Tibial nerve (tissue), 4 donors: ENCODE data around the gene TMEM9B. TPM values are rescaled to one million over a fixed set of nuclear protein-coding genes. Genes with fewer than 3 reads are reported as not detected.
A peak's percentile ranks its signal among the peaks of the same experiment; 100 is the strongest.

Experiments used
- DNase-seq, 2 donors: peaks; one replicate each; pipeline ENCODE4 v3.0.0-alpha.2; 2019; ENCODE audit warnings: low spot score in 2 of 2
- H3K27ac ChIP-seq, 4 donors: fragments of 200-600 bp; sonication (generic) in 3 of 4; one replicate each; pipeline ENCODE4 v1.5.1; 2017 to 2019; ENCODE audit warnings: mild to moderate bottlenecking in 1 of 4
- H3K27me3 ChIP-seq, 2 donors: fragments of 200-600 bp; sonication (generic) in 1 of 2; one replicate each; pipeline versions ENCODE4 v1.5.1 to v1.6.0; 2017 to 2019
- H3K36me3 ChIP-seq, 3 donors: fragments of 200-600 bp; sonication (generic); one replicate each; pipeline ENCODE4 v1.5.1; 2018 to 2019
- H3K4me1 ChIP-seq, 4 donors: fragments of 200-600 bp; sonication (generic) in 3 of 4; one replicate each; pipeline ENCODE4 v1.5.1; 2017 to 2019
- H3K4me3 ChIP-seq, 4 donors: fragments of 200-600 bp; sonication (generic) in 3 of 4; one replicate each; pipeline ENCODE4 v1.5.1; 2017 to 2019; ENCODE audit warnings: mild to moderate bottlenecking in 1 of 4, moderate library complexity in 1 of 4
- H3K9me3 ChIP-seq, 4 donors: fragments of 200-600 bp; sonication (generic) in 3 of 4; one replicate each; pipeline ENCODE4 v1.5.1; 2017 to 2019
- CTCF ChIP-seq, 5 experiments: fragments of 200-600 bp in 3 of 5; fragments of 450-650 bp in 2 of 5; sonication (generic) in 3 of 5; IDR thresholded peaks; one replicate each; pipeline ENCODE4 v1.5.1; 2016 to 2019; ENCODE audit warnings: antibody characterized with exemption in 5 of 5, mild to moderate bottlenecking in 3 of 5, moderate library complexity in 2 of 5
- EP300 ChIP-seq, 2 donors: sonication (generic); formaldehyde crosslinking; IDR thresholded peaks; one replicate each; pipeline ENCODE4 v1.6.1; 2017; ENCODE audit warnings: antibody characterized with exemption in 2 of 2, mild to moderate bottlenecking in 1 of 2
- POLR2A ChIP-seq, 2 donors: fragments of 450-650 bp; IDR thresholded peaks; one replicate each; pipeline ENCODE4 v1.6.1; 2017; ENCODE audit warnings: antibody characterized with exemption in 2 of 2, mild to moderate bottlenecking in 2 of 2, moderate library complexity in 2 of 2
- WGBS, 2 donors: methylation state at CpG; one replicate each; pipeline ENCODE4 v1.1.5; 2018; 5-methylcytosine and 5-hydroxymethylcytosine counted together
- total RNA-seq, 4 donors: library from RNA; depleted of rRNA; stranded (reverse); fragments of >200 nt; gene quantifications; one replicate each; pipeline ENCODE4 v1.1.0, GENCODE V29; 2016

Gene TMEM9B
- total RNA-seq, 4 donors from 2014 or later: 48.0 to 57.0 (median 50.1) TPM

DNA sequence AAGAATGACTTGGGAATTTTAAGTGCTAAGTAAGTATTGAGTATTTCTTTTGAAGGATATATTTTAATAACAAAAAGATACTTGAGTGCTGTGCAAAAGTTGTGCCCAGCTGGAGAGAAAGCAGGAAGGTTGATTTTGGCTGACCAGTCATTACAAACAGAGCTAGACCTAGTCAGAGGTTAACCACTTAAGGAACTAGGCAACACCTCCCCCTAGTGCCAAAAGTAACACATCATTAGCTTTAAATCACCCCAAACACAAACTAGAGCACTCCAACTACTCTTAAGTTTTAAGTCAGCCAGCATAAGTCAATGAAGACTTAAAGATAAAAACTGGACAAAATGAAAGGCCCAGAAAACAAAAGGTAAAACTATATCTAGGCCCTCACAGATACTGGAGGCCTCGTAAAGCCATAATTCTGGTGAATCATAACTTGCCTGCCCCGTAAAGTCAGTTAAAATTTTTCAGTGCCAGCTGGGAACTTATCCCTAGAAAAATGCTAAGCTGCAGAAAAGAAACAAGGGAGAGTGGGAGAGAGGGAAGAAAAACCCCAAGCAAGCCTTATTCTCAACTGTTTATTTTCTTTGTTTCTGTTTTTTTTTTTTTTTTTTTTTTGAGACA lies 4.6 kb downstream of the TMEM9B start:
- peak in 1 of 2 donors; percentile 59 for DNase-seq
- no peak overlapping the region for H3K4me3 ChIP-seq
- 13 to 36% methylated on average over 2 of the region's 2 CpGs for WGBS, 2 donors

DNA sequence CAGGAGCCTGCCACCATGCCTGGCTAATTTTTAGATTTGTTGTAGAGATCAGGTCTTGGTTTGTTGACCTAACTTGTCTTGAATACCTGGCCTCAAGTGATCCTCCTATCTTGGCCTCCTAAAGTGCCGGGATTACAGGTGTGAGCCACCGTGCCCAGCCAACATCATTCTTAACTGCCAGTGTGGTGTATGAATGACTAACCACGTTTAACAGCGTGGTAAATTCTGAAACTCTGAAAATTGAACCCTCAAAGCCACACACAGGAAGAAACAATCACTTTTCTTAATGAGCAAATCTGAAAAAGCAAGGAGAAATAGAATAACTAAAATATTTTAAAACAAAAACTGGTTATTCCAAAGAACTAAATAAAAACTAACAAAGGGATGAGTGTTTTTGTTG lies 7.4 kb downstream of the TMEM9B start:
- Histone ChIP-seq H3K36me3 (peaks cover 0 to 50% (median 7%) of the 10 kb centered on the region in 3 donors), H3K27me3 (no peaks in the 10 kb centered on the region), H3K4me1 (peaks cover 0 to 30% (median 8%) of the 10 kb centered on the region in 4 donors), H3K27ac (no peak overlapping the region), H3K4me3 (no peak overlapping the region), H3K9me3 (no peaks in the 10 kb centered on the region)
- no peak for DNase-seq
- 80 to 94% methylated on average over 4 of the region's 4 CpGs for WGBS, 2 donors
- TF ChIP-seq POLR2A (IDR thresholded peaks at IDR 0.05): no peak
- TF ChIP-seq CTCF (IDR thresholded peaks at IDR 0.05): no peak

More for the DNA sequence above, 4.6 kb downstream of the TMEM9B start:
- H3K27ac ChIP-seq: peak overlapping the region in 2 of 4 donors; percentile 38 to 40
- no peaks in the 10 kb centered on the region for H3K27me3 ChIP-seq
- H3K4me1 ChIP-seq: peaks cover 0 to 48% (median 18%) of the 10 kb centered on the region in 4 donors
- no peaks in the 10 kb centered on the region for H3K9me3 ChIP-seq
- TF ChIP-seq CTCF (IDR thresholded peaks at IDR 0.05) (peak; percentile 21 to 70 (median 57)), POLR2A (IDR thresholded peaks at IDR 0.05) (no peak), EP300 (IDR thresholded peaks at IDR 0.05) (no peak)
- H3K36me3 ChIP-seq: peaks cover 0 to 23% (median 0%) of the 10 kb centered on the region in 3 donors

GRCh38 chr11:8948886-8949285 lies 15.4 kb downstream of the TMEM9B start:
- H3K9me3 ChIP-seq: no peaks in the 10 kb centered on the region
- 80 to 84% methylated on average over 3 of the region's 3 CpGs for WGBS, 2 donors
- peaks cover 0 to 64% (median 7%) of the 10 kb centered on the region in 3 donors for H3K36me3 ChIP-seq
- no peak overlapping the region for H3K4me3 ChIP-seq
- no peaks in the 10 kb centered on the region for H3K27me3 ChIP-seq
- no peak for TF ChIP-seq POLR2A (IDR thresholded peaks at IDR 0.05)
- TF ChIP-seq EP300 (IDR thresholded peaks at IDR 0.05): no peak
- no peak for TF ChIP-seq CTCF (IDR thresholded peaks at IDR 0.05)
- DNase-seq: no peak
- H3K27ac ChIP-seq: no peak overlapping the region
- no peaks in the 10 kb centered on the region for H3K4me1 ChIP-seq

- DNase-seq: no peak
- no peak overlapping the region for H3K27ac ChIP-seq
- no peaks in the 10 kb centered on the region for H3K27me3 ChIP-seq
- peaks cover 0 to 49% (median 2%) of the 10 kb centered on the region in 3 donors for H3K36me3 ChIP-seq
- 84 to 90% methylated on average over 4 of the region's 4 CpGs for WGBS, 2 donors
- no peaks in the 10 kb centered on the region for H3K9me3 ChIP-seq
- H3K4me1 ChIP-seq: no peaks in the 10 kb centered on the region
- TF ChIP-seq CTCF (IDR thresholded peaks at IDR 0.05) (no peak), POLR2A (IDR thresholded peaks at IDR 0.05) (no peak), EP300 (IDR thresholded peaks at IDR 0.05) (no peak)
- H3K4me3 ChIP-seq: no peak overlapping the region
Observed at GRCh38 chr11:8947230-8947943, 16.9 kb downstream of the TMEM9B start.

DNA sequence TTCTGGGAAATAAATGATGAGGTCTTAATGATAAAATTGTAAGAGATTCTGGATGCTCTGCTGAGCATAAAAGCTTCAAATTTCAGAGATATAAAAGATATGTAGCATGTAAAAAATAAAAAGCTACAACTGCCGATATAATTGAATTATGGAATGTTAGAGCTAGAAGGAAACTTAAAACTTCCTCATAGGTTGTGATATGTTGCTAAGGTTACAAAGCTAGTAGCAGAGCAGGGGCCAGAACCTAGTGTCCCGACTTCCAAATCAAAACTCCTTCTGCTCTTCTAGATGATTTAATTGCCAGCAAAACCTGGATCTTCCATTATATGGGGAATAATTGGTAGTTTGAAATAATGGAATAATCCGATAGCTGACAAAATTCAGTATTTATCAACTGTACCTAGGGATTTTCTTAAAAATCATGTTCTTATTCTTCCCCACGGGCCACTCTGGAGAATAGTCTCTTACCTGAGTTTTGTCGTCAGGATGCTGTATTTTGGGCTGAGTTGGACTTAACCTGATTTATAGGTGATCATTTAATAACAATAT lies 21.6 kb downstream of the TMEM9B start, which contains the start of gene ASCL3:
ASCL3 (minus strand) TSS at position 499 of the 549 bp plus-strand sequence. CDS start 4,855 bp downstream, outside the sequence.
- Histone ChIP-seq H3K4me1 (no peaks in the 10 kb centered on the region), H3K27me3 (no peaks in the 10 kb centered on the region), H3K27ac (no peak within 1 kb of the TSS), H3K36me3 (peaks cover 0 to 12% (median 0%) of the 10 kb centered on the region in 3 donors), H3K9me3 (no peaks in the 10 kb centered on the region), H3K4me3 (no peak within 1 kb of the TSS)
- 71 to 81% methylated on average over 5 of the region's 5 CpGs for WGBS, 2 donors
- TF ChIP-seq CTCF (IDR thresholded peaks at IDR 0.05) (no peak), POLR2A (IDR thresholded peaks at IDR 0.05) (no peak)
- DNase-seq: no peak
